ENCODE data around the gene TMIGD3.

The TMIGD3 gene

GRCh38 chr1:111540928-111541327 lies 37.5 kb upstream of the TMIGD3 start:
- DNase-seq (ENCODE audit: low read depth, low spot score), result no peak
- H3K4me3 ChIP-seq (ENCODE audit: low read depth, low read length), result no peak overlapping the region
- in situ Hi-C loops (cut with HindIII; ENCODE audit: low sequenced_read_pairs), result no loop called here
- no peak for TF ChIP-seq CTCF (IDR thresholded peaks at IDR 0.05; ENCODE audit: low read depth, low read length)

- no peak for TF ChIP-seq CTCF (IDR thresholded peaks at IDR 0.05; ENCODE audit: low read depth, low read length)
- in situ Hi-C loops (cut with HindIII; ENCODE audit: low sequenced_read_pairs), result no loop called here
- peak; percentile 77 for DNase-seq (ENCODE audit: low read depth, low spot score)
- H3K4me3 ChIP-seq (ENCODE audit: low read depth, low read length), result no peak overlapping the region
Measured at GRCh38 chr1:111538343-111539025, 35.1 kb upstream of the TMIGD3 start.

GRCh38 chr1:111535256-111536191 lies 32.1 kb upstream of the TMIGD3 start:
- no peak for DNase-seq (ENCODE audit: low read depth, low spot score)
- no peak overlapping the region for H3K4me3 ChIP-seq (ENCODE audit: low read depth, low read length)

GRCh38 chr1:111520053-111520452 lies 16.6 kb upstream of the TMIGD3 start:
- TF ChIP-seq CTCF (IDR thresholded peaks at IDR 0.05; ENCODE audit: low read depth, low read length), result no peak
- no peak for DNase-seq (ENCODE audit: low read depth, low spot score)
- in situ Hi-C loops (cut with HindIII; ENCODE audit: low sequenced_read_pairs), result no loop called here
- no peak overlapping the region for H3K4me3 ChIP-seq (ENCODE audit: low read depth, low read length)

More at GRCh38 chr1:111535256-111536191, 32.1 kb upstream of the TMIGD3 start:
- TF ChIP-seq CTCF (IDR thresholded peaks at IDR 0.05; ENCODE audit: low read depth, low read length), result no peak
- in situ Hi-C loops (cut with HindIII; ENCODE audit: low sequenced_read_pairs), result no loop called here

GRCh38 chr1:111517469-111518225 lies 14.2 kb upstream of the TMIGD3 start:
- in situ Hi-C loops (cut with HindIII; ENCODE audit: low sequenced_read_pairs), result no loop called here
- no peak overlapping the region for H3K4me3 ChIP-seq (ENCODE audit: low read depth, low read length)
- no peak for TF ChIP-seq CTCF (IDR thresholded peaks at IDR 0.05; ENCODE audit: low read depth, low read length)
- DNase-seq (ENCODE audit: low read depth, low spot score), result no peak

- in situ Hi-C loops (cut with HindIII; ENCODE audit: low sequenced_read_pairs), result no loop called here
- peak; percentile 29 for TF ChIP-seq CTCF (IDR thresholded peaks at IDR 0.05; ENCODE audit: low read depth, low read length)
- peak overlapping the region; percentile 27 for H3K4me3 ChIP-seq (ENCODE audit: low read depth, low read length)
- DNase-seq (ENCODE audit: low read depth, low spot score), result peak; percentile 51
Measured at GRCh38 chr1:111516005-111516535, 12.6 kb upstream of the TMIGD3 start.

Data from astrocyte of the spinal cord (primary cell).